GM21786 (cell line): ENCODE data around the gene PPM1L.
A peak's percentile ranks its signal among the peaks of the same experiment; 100 is the strongest.

ENCODE experiments used
- ATAC-seq: cut with Tn5 transposase; IDR thresholded peaks from one replicate; pipeline ENCODE4 v1.9.1; 2021; ENCODE audit not compliant: unreplicated experiment

The PPM1L gene

DNA sequence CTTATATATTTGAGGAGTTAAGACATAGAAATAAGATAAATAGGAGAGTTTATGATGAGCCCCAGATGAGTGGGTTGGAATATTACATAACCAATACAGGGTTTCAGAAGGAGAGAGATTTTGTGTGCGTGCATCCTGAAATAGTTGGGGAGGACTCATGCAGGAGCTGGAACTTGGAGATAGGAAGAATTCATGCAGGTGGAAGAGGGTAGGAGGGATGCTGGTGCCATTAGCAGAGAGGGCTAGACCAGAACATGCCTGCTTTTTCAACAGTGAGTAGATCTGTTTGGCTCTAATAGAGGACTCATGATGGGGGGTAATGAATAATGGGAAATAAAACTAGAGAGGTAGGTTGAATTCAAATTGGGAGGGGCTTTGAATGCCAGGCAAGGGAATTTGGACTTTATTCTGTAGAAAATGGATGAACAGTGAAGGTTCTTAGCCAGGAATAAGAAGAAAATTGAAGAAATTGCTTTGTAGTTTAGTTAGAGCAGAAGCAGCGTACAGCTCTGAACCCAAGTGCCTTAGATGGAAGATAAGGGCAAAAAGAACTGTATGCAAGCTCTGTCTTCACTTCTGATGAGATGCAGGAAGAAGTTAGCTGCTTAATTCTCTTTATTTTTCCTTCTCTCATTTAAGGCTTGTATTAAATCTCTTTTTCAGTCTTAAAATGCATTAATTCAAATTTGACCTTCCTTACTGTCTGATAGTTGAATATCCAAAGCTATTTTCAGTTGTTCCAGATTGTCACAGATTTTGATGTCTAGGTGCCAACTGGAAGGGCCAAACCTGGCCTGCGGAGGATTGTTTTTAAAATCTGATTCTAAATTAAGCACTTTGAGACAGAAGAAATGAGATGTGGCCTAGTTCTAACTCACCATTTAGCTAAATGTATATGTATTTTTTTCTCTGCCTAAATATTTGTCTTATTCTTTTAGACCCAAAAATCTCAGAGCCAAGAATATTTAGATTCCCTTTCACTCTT lies 86.3 kb downstream of the PPM1L start:
- ATAC-seq = no peak

DNA sequence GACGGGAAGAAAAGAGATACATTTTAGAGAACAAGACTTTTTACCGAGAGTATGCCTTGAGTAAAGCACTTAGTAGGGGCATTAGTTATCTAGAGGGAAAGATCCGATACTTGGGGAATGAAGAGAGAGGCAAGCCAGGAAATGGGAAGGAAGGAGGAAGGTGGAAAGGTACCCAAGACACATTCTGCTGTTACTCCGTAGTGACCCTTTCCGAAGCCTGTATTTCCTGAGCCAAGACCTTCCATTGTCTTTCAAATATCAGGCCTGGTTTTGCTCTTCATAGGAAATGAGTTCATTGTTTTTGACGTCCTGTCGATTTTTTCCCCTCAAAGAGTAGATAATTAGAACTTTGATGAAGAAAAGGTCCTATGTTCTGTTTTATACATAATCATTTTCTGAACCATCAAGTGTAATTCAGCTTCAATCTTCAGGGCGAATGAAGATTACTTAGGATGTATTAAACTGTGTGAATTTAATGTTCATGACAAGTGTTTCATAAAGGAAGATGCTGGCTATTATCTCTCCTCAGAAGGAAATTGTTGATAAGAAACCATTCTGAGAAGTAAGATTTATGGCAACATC lies 95.7 kb downstream of the PPM1L start:
- ATAC-seq = no peak

DNA sequence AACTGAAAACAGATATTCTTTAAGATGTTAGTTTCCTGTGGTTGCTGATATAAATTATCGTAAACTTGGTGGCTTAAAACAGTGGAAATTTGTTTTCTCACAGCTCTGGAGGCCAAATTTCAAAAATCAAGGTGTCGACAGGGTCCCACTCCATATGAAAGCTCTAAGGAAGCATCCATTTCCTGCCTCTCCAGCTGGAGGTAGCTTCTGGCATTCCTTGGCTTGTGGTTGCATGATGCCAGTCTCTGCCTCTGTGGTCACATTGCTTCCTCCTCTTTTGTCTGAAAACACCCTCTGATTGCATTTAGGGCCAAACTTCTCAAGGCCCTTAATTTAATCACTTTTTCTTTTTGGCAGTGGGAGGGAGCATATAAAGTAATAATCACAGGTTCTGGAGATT lies 96.8 kb downstream of the PPM1L start:
- no peak for ATAC-seq

DNA sequence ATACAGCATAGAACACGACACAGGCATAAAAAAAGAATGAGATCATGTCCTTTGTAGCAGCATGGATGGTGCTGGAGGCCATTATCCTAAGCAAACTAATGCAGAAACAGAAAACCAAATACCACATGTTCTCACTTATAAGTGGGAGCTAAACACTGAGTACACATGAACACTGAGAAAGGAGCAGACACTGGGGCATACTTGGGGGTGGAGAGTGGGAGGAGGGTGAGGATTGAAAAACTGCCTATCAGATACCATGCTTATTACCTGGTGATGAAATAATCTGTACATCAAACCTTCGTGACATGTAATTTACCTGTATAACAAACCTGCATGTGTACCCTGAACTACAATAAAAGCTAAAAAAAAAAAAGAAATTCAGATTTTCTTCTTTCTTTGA lies 100.4 kb downstream of the PPM1L start:
- no peak for ATAC-seq

DNA sequence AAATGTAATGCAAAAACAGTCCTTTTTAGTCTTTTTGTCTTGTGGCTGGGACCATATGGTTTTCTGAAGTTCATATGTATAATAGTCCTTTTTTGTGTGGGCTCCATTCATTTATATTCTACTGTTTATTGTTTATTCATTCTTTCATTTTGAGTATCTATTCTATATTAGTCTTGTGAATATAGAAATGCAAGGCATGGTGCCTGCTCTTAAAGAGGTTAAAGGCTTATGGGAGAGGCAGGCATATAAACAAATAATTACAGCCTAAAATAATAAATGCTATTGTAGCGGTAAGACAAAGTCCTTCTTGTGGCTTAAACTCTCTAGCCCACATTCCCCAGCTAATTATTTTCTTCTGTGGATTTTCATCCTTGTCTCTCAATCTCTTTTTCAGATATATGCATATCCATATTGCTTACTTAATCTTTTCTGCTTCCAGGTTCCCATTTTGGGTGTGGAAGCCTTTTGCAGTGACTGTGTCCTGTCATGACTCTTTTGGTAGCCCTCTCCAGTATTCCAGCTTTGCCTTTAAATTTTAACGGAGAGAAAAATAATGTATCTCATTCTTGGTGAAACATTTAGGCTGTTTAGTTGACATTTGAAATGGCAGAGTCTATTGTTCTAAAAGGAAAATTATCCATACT lies 101.6 kb downstream of the PPM1L start:
- no peak for ATAC-seq

DNA sequence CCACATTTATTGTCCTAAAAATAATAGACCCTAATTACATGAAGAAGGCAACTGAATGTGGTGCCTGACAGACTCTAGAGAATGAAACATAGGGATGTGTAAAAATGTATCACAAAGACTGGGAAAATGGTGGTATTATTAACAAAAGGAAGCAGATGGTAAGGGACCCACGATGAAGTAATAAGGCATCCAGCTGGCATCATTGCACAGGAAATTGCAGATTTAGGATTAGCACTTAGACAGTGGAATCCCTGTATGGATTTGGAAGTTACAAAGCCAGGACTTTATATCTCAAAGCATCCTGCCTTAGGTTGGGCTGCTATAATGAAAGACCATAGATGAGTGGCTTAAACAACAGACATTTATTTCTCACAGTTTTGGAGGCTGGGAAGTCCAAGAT lies 104.3 kb downstream of the PPM1L start:
- no peak for ATAC-seq

DNA sequence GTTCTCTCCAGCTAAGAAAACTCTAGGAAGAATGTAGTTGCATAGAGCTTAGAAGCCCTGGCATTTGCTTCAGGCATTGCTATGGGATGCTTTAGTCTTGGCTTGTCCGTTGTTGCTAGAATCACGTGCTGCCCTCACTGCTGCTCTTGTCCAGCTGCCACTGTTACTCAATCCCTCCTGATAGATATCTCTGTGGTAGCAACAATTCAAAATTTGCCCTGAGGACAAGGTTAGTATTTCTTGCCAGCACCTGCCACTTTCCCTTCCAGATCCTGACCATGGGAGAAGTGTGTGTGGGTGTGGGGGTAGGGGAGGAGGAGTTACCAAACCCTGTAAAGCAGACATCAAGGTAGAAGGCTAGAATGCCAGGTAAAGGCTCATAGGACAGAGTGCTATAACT lies 113.8 kb downstream of the PPM1L start:
- no peak for ATAC-seq

DNA sequence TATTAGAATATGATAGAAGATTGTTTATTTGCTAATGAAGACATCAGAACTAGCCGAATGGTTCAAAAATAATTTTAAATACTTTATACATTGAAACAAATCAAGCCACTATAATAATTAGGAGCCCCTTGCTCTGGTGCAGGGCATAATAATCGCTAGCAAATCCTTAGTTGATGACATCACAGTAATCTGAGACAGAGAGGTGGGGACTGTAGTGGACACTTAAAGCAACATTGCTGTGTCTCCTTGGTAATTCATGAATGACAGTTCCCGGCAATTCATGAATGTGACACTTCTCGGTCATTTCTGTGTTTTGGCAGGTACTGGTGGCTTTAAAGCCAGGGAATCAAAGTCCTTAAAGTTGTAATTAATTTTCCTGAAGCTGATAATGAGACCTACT lies 114.3 kb downstream of the PPM1L start:
- no peak for ATAC-seq

DNA sequence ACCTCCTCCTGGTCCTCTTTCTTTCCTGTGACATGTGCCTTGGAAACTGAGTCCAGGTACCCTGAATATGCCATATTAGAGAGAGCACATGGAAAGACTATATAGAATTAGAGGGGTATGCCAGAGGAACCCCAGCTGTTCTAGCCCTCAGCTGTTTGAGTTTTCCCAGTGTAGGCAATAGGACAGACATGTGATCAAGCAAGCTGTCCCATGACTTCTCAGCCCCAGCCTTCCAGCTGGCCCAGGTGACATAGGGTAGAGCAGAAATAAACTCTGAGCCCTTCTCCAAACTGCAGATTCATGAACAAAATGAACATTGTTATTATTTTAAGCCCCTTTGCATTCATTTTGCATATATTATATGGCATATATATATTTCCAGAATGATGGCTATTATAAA lies 118.7 kb downstream of the PPM1L start:
- ATAC-seq = no peak

DNA sequence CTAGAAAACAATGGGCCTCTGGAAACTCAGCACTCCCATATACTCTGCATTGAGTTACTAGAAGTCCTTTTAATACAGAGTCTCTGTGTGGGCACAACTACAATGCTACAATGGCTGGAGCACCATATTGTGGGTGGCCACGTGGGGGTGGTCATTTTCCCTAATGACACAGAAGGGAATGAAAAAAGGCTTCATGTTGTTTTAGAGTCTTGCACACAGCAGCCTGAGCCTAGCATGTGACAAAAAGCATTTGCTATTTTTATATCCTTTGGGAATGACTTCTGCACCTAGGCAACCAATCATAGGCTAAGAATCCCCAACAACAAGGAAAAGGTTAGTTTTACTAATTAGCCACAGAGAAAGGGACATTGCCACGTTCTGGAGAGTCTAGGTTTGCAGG lies 120.6 kb downstream of the PPM1L start:
- no peak for ATAC-seq

DNA sequence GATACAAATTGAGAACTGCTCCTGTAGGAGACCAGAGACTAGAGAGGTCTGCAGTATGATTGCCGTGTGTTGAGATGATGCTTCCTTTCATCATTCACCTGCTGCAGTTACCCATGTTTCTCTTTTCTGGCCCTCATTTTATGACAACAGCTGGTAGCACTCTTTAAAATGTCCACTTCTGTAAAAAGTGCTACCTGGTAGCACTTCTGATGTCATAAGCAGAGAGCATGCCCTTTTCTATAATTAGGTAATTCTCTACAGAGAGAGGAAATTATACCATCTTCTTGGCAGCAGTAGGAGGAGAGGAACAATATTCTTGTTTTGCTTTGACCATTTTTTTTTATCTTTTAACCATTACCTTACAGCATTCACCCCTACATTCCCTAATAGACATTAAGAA lies 123.8 kb downstream of the PPM1L start:
- no peak for ATAC-seq

DNA sequence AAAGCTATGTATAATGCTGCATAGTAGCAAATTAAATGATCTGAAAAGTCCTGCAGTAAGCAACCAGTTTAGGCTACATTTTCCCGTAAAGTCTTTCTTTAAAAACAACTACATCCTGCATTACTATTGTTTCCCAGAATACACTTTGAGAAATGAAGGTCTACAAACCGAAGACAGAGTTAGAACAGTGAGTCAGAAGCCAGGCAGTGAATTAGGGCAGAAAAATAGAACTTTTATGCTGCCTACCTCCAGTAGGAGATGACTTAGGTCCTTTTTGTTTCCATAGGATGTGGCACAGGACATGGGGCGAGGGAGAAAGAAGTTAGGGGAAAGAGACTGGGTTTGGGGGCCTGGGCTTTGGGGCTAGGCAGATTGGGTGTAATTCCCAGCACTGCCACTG lies 127.3 kb downstream of the PPM1L start:
- no peak for ATAC-seq

DNA sequence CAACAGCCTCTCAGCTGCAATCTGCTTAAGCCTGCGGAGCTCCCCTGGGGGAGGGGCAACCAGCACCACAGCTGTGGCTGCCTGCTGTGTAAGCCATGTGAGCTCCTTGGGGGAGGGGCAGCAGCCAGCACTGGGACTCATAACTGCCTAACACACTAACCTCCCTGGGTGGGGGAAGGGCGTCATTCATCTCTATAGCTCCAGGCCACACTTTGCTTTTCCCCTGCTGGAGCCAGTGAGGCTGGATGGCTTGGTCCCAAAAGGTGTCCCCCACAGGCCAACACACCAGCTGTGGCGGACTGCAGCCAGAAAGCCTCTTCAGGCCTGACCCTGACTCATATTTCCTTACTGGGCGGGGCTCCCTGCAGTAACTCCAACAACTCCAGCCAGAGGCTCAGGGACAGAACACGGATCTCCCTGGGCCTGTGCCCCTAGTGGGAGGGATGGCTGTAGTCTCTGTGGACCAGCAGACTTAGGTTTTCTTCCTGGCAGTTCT lies 129.8 kb downstream of the PPM1L start:
- peak; percentile 41 for ATAC-seq

DNA sequence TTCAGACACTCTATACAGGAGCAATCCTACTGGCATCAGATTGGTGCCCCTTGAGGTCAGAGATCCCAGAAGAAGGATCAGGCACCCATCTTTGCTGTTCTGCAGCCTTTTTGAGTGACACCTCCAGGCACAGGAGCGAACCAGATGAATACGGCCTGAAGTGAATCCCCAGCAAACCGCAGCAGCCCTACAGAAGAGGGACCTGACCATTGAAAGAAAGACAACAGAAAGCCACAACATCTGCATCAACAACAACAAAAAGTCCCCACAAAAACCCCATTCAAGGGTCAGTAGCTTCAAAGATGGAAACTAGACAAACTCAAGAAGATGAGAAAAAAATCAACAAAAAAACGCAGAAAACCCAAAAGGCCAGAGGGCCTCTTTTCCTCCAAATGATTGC lies 130.4 kb downstream of the PPM1L start:
- ATAC-seq = peak; percentile 76

DNA sequence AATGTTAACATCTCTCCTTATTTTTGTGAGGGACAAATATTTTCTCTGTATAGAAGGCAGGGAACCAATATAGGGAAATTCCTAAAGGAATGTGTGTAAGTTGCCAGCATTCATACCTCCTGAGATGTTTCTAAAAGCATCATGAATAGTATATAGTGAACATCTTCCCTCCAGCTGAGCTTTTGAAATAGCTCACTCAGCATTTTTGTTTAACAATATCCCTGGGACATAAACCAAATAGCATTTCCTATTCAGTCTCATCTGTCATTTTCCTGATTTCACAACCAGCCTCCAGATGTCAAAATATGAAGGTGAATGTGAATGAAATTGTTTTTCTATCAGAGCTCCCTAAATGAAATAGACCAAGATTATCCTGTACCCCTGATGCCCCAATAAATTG lies 137.2 kb downstream of the PPM1L start:
- ATAC-seq = no peak

DNA sequence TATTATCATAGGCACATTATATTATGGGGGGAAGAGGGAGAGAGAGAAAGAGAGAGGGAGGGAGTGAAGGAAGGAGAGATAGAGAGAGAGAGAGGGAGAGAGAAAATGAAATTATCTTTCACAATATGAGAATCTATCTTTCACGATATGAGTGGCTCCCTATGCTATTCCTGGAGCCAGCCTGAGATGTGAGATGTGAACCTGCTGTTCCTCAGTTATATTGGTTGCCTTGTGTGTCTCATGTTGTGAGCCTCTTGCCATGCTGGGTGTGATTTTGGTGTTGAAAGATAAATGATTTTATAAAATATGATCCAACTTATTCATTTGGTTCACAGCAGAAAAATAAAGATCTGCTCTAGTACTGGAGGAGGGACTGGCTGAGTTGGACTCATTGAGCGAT lies 148.7 kb downstream of the PPM1L start:
- no peak for ATAC-seq

DNA sequence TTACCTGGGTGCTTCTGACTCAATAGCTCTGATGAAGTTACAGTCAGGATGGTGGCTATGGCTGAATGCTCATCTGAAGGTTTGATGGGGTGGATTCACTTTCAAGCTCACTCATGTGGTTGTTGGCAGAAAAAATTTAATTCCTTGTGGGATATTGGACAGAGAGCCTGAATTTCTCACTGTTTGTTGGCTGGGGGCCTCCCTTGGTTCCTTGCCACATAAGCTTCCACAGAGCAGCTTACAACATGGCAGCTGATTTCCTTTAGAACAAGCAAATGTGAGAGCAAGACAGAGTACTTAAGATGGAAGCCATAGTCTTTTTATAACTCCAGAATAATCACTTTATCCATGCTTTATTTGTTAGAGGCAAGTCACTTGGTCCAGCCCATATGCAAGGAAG lies 150.6 kb downstream of the PPM1L start:
- ATAC-seq = no peak

DNA sequence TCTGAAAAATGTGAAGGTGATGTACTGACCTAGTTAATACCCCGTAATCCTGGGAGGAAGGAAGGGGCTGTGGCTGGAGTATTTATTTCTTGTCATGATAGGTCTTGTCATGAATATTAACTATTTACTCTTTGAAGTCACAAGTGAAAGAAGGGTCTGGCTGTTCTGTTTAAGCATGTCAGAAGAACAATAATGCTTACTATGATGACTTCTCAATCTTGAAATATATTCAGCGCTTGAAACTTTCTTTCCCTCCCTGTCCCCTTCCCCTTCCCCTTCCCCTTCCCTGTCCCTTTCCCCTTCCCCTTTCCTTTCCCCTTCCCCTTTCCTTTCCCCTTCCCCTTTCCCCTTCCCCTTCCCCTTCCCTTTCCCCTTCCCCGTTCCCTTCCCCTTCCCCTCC lies 153.9 kb downstream of the PPM1L start:
- no peak for ATAC-seq

DNA sequence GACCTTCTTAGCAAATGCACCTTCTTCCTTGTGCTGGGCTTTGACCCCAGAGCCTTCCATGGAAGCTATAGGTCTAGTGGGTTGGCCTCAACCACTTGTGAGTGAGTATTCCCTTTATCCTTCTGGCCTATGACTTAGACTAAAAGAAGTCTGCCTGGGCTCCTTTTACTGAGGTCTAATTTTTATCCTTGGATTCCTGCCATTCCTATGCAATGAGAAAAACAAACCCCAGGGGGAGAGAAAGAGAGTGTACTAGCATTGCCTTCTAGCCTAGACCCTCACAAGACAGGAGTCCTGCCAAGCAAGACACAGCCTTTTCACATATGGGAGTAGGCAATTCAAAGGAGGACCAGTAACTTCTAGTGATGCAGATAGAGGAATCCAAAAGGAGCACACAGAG lies 155.4 kb downstream of the PPM1L start:
- no peak for ATAC-seq

DNA sequence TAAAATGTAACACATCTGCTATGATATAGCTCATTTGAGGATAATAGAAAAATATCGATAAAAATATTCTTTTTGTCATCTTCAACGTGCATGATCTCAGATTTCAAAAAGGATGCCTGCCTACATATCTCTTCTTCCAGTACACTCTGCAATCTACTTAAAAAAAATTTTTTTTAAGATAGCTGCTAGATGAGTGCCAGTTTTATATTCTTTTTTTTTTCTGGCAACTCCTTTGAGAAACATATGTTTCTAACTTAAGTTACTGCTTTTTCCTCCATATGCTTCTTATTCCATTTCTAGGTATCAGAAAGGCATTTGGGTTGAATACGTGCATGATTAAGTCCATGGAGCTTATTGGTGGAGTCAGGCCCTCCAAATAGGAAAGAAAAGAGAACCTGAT lies 160.4 kb downstream of the PPM1L start:
- no peak for ATAC-seq

DNA sequence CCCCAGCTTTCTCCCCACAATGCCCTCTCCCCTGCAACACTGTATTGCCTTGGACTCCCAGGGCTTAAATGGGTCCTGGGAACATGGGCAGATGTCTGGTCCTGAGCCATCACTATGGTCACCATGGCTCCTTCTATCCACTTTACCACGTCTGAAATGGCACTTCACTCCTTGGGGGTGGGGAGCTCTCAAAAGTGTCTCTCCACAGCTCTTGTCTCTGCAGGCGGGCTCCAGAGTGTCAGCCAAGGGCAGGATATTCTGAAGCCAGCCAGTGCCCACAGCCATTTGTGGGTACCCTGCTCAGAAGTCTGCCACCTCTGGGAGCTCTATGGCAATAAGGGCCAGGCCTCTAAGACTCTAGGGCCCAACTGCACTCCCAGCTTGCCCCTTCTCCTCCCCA lies 163.9 kb downstream of the PPM1L start:
- ATAC-seq = no peak
